VCaP (cell line): ENCODE results near the gene ETFBKMT.
A peak's percentile ranks its signal among the peaks of the same experiment; 100 is the strongest.
"Not testable (repeated sequence)": the region's sequence is repeated elsewhere in the genome, so short reads cannot be mapped to it uniquely, and the experiment has no call there.

Experiments
- H3K27ac ChIP-seq: fragments of 450-650 bp; 2 replicates; pipeline ENCODE4 v1.5.1; 2017
- TF ChIP-seq, protein P1 (sequence below): fragments of 450-650 bp; conservative IDR thresholded peaks from 2 replicates; pipeline ENCODE4 v1.5.1; 2017; ENCODE audit warnings: mild to moderate bottlenecking, moderate library complexity

Gene ETFBKMT

DNA sequence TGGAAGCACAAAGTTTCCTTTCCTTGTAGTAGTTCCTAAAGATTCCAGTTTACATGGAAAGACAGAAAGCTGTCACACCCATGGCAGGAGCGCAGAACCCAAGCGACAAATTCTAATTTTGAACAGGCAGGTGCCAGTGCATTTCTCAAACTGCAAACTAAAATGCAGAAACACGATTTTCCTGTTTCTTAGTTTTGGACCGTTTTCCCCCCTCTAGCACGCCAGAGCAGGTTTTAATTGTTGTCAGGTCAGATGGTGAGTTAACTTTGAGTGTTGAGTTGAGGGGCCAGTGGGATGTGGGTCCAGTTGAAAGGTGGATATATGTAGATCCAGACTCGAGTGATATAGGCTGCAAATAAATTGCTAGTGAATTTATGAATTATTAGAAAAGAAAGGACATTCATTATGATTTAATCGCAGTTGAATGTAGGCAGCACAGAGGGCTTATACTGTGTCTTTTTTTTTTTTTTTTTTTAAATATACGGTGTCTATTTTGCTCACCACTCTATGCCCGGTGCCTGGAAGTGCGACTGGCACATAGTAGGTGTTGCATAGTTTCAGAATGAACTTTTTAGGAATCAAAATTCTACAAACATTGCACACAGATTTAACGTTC lies 909 bp upstream of the ETFBKMT start:
- TF ChIP-seq, protein P1, sequence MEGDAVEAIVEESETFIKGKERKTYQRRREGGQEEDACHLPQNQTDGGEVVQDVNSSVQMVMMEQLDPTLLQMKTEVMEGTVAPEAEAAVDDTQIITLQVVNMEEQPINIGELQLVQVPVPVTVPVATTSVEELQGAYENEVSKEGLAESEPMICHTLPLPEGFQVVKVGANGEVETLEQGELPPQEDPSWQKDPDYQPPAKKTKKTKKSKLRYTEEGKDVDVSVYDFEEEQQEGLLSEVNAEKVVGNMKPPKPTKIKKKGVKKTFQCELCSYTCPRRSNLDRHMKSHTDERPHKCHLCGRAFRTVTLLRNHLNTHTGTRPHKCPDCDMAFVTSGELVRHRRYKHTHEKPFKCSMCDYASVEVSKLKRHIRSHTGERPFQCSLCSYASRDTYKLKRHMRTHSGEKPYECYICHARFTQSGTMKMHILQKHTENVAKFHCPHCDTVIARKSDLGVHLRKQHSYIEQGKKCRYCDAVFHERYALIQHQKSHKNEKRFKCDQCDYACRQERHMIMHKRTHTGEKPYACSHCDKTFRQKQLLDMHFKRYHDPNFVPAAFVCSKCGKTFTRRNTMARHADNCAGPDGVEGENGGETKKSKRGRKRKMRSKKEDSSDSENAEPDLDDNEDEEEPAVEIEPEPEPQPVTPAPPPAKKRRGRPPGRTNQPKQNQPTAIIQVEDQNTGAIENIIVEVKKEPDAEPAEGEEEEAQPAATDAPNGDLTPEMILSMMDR: no peak
- peak overlapping the region; percentile 87 for H3K27ac ChIP-seq

DNA sequence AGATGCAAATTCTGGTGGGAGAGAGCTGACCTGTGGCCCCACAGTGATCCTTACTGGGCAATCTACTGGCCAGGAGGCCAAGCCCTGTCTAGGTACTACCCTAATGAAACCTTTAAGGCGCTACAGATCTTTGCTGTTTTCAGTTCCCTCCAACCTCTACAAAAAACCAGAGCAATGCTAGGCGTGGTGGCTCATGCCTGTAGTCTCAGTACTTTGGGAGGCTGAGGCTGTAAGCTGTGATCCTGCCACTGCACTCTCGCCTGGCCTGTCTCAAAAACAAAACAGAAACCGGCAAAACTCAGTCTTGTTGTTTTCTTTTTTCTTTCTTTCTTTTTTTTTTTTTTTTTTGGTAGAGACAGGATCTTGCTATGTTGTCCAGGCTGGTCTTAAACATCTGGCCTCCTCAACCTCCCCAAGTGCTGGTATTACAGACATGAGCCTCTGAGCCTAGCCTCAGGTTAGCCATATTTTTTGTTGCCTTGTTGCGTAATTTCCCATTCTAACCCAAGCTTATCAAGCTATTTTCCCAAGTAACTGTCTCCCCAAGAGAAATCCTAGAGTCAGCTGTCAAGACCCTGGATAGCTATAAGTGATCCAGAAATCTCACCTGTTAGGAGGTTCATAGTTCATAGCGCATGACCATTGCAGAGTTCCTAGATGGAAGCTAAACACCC lies 2.8 kb downstream of the ETFBKMT start:
- TF ChIP-seq, protein P1: no peak
- H3K27ac ChIP-seq: no peak overlapping the region

DNA sequence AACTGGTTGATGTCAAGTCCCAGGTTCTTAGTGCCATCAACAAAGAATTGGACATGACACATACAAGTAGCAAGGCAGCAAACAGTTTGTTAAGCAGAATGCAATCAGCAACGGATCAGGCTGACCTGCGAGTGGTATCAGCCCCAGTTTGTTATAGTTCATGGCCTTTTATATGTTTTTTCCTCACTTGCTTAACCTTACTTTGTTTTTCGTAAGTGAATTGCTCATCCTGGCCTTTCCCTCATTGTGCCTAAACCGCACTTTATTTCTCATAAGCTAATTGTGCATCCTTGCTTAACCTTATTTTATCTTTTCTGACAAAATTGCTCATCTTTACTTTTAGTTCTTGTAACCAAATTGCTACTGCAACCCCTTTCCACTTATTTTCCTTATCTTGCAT lies 4.1 kb downstream of the ETFBKMT start:
- H3K27ac ChIP-seq: no peak overlapping the region
- TF ChIP-seq, protein P1: no peak

DNA sequence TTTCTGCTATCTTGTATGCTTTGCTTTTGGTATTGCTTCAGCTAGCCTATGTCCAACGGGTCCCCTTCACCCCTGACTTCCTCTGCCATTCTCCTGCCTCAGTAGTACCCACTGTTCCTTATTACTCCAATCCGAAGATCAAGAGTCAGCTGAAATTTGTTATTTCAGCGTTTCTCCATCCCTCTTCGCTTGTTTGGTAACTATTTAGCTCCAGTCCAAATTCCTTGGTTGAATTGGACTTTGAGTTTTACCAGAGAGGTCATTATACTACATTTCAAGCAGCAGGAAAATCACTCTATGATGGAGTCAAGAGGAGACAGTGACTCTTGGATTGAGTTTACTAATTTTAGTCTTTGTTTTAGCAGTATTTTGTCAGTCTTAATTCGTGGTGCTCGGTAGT lies 4.5 kb downstream of the ETFBKMT start:
- TF ChIP-seq, protein P1: no peak
- H3K27ac ChIP-seq: no peak overlapping the region

DNA sequence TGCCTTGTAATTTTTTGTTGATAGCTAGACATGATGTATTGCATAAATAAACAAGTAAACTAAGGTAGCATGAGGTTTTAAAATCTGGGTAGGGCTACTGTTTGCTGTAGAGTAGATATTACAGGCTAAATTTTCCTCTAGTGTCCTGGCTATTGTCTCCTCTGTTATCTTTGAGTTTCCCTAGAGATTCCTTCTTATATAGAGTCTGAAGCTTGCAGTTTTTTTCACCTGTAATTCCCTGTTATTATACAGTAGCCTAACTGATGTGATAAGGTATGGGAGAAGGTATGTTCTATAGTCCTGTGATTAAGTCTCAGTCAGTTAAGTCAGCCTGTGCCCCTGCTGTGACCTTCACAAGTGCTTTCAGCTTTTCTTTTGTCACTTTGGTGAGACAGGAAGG lies 9.5 kb downstream of the ETFBKMT start:
- TF ChIP-seq, protein P1: no peak
- H3K27ac ChIP-seq: no peak overlapping the region

DNA sequence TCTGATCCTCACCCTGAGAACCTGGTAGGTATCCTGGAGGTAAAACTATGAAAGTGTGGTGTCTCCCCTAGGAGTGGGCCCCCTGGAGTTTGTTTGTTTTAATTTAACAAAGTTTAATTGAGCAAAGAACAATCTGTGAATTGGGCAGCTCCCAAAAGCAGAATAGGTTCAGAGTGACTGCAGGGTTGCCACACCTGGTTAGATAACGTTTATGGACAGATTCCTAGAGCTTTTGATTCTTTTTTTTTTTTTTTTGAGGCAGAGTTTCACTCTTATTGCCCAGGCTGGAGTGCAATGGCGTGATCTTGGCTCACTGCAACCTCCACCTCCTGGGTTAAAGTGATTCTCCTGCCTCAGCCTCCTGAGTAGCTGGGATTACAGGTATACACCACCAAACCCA lies 10.1 kb downstream of the ETFBKMT start:
- H3K27ac ChIP-seq: not testable (repeated sequence)

DNA sequence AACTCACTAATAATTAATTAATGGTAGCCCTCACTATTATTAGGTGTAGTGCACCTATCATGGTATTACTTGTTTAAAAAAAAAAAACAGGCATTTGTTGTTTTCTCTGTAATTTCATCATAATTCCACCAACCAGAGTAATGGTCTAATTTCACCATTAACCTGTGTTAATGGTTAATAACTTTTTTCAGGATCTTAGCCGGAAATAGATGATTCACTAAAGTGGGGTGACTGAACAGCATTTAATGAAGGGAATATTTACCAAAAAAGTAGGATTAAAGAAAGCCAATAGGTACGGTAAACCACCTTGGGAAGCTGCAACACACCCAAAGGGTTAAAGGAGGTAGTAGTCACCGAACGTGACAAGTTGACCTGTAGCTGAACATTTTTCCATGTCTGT lies 13.0 kb downstream of the ETFBKMT start:
- H3K27ac ChIP-seq: no peak overlapping the region
- TF ChIP-seq, protein P1: no peak
